Measurements from ENCODE around the gene PRDM16. TPM values are rescaled to one million over a fixed set of nuclear protein-coding genes. Genes with fewer than 3 reads are reported as not detected.

Gene PRDM16
- total RNA-seq, 1 donor from 2014 or later = 0.43 TPM

- H3K9me3 ChIP-seq (ENCODE audit: insufficient read depth, low read depth, low read length) = peaks cover 2% of the 10 kb centered on the region
- TF ChIP-seq EZH2 (IDR thresholded peaks at IDR 0.05; ENCODE audit: insufficient read depth, low read length) (no peak), CTCF (IDR thresholded peaks at IDR 0.05; ENCODE audit: insufficient read depth, low read depth, low read length) (no peak)
Measured at GRCh38 chr1:3185896-3186525, 117.0 kb downstream of the PRDM16 start.

DNA sequence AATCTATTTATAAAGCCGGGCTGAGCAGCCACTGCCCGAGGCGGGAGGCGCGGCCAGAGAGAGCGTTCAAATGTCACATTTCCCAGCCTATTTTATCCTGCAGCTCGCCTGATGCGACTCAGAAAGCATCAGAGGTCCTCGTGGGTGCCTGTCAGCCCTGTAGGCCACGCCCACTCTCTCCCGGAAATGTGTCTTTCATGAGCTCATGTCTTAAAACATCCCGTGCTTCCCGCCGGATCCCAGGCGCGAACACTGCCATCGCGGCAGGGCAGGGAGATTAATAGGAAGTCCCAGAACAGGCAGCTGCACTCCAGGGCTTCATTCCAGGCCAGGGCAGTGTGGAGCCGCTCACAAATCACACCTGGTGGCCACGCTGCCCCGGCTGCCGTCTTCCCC lies 117.5 kb downstream of the PRDM16 start:
- peaks cover 2% of the 10 kb centered on the region for H3K36me3 ChIP-seq (ENCODE audit: insufficient read depth, low read length)
- Mint-ChIP-seq H3K27ac (ENCODE audit: unreplicated experiment) (no peak overlapping the region), H3K9me3 (ENCODE audit: unreplicated experiment) (peaks cover 2% of the 10 kb centered on the region), H3K27me3 (ENCODE audit: low read depth, unreplicated experiment) (peaks cover 6% of the 10 kb centered on the region), H3K36me3 (ENCODE audit: low read depth, unreplicated experiment) (no peaks in the 10 kb centered on the region), H3K4me1 (ENCODE audit: low read depth, unreplicated experiment) (peaks cover 3% of the 10 kb centered on the region), H3K4me3 (ENCODE audit: unreplicated experiment) (no peak overlapping the region)
- H3K4me2 ChIP-seq (ENCODE audit: low read length) = peak overlapping the region; percentile 18
- peak overlapping the region; percentile 1 for H3K27ac ChIP-seq (ENCODE audit: low read depth, low read length)
- peaks cover 17% of the 10 kb centered on the region for H3K4me1 ChIP-seq (ENCODE audit: insufficient read depth, low read length)
- peaks cover 2% of the 10 kb centered on the region for H3K79me2 ChIP-seq (ENCODE audit: insufficient read depth, low read length)
- H4K20me1 ChIP-seq (ENCODE audit: insufficient read depth, low read length) = peaks cover 8% of the 10 kb centered on the region
- peak; percentile 80 for DNase-seq (ENCODE audit: low read depth)
- no peak overlapping the region for H3K4me3 ChIP-seq (ENCODE audit: insufficient read depth, low read depth, low read length)
- H3K9me3 ChIP-seq (ENCODE audit: insufficient read depth, low read depth, low read length) = peaks cover 3% of the 10 kb centered on the region
- H2AFZ ChIP-seq (ENCODE audit: low read depth, low read length) = peak overlapping the region; percentile 67
- H3K9ac ChIP-seq (ENCODE audit: low read length) = peak overlapping the region; percentile 48
- FAIRE-seq = no peak
- TF ChIP-seq CTCF (IDR thresholded peaks at IDR 0.05; ENCODE audit: insufficient read depth, low read depth, low read length) = no peak
- no peak for TF ChIP-seq EZH2 (IDR thresholded peaks at IDR 0.05; ENCODE audit: insufficient read depth, low read length)
- H3K27me3 ChIP-seq (ENCODE audit: insufficient read depth, low read length) = no peaks in the 10 kb centered on the region

More at GRCh38 chr1:3185896-3186525, 117.0 kb downstream of the PRDM16 start:
- no peaks in the 10 kb centered on the region for H3K36me3 ChIP-seq (ENCODE audit: insufficient read depth, low read length)
- H3K9me3 Mint-ChIP-seq (ENCODE audit: unreplicated experiment) = peaks cover 2% of the 10 kb centered on the region
- DNase-seq (ENCODE audit: low read depth) (no peak), FAIRE-seq (no peak)
- peaks cover 17% of the 10 kb centered on the region for H3K4me1 ChIP-seq (ENCODE audit: insufficient read depth, low read length)
- H3K4me3 Mint-ChIP-seq (ENCODE audit: unreplicated experiment) = no peak overlapping the region
- H3K79me2 ChIP-seq (ENCODE audit: insufficient read depth, low read length) = no peaks in the 10 kb centered on the region
- peaks cover 1% of the 10 kb centered on the region for H3K4me1 Mint-ChIP-seq (ENCODE audit: low read depth, unreplicated experiment)
- no peak overlapping the region for H3K4me3 ChIP-seq (ENCODE audit: insufficient read depth, low read depth, low read length)
- H3K27ac Mint-ChIP-seq (ENCODE audit: unreplicated experiment) = no peak overlapping the region
- no peaks in the 10 kb centered on the region for H3K36me3 Mint-ChIP-seq (ENCODE audit: low read depth, unreplicated experiment)
- no peaks in the 10 kb centered on the region for H3K27me3 ChIP-seq (ENCODE audit: insufficient read depth, low read length)
- H3K9ac ChIP-seq (ENCODE audit: low read length) = no peak overlapping the region
- peaks cover 8% of the 10 kb centered on the region for H4K20me1 ChIP-seq (ENCODE audit: insufficient read depth, low read length)
- peaks cover 6% of the 10 kb centered on the region for H3K27me3 Mint-ChIP-seq (ENCODE audit: low read depth, unreplicated experiment)
- H2AFZ ChIP-seq (ENCODE audit: low read depth, low read length) = peak overlapping the region; percentile 67
- no peak overlapping the region for H3K27ac ChIP-seq (ENCODE audit: low read depth, low read length)
- peak overlapping the region; percentile 18 for H3K4me2 ChIP-seq (ENCODE audit: low read length)

Measured in astrocyte (in vitro differentiated cells and primary cell).